Measurements from ENCODE around the gene KRT6B.
"Not testable (repeated sequence)": the region's sequence is repeated elsewhere in the genome, so short reads cannot be mapped to it uniquely, and the experiment has no call there.

The KRT6B gene

GRCh38 chr12:52464897-52465296, 13.0 kb upstream of the KRT6B start:
- no peak for DNase-seq

- DNase-seq: no peak
These were observed 9.7 kb upstream of the KRT6B start for GRCh38 chr12:52461693-52462092.

- DNase-seq: no peak
These were observed 6.9 kb upstream of the KRT6B start for GRCh38 chr12:52458861-52459260.

GRCh38 chr12:52455821-52456220, 3.9 kb upstream of the KRT6B start:
- DNase-seq: peak; percentile 14

GRCh38 chr12:52454411-52455201, 2.7 kb upstream of the KRT6B start:
- DNase-seq: peak; percentile 4

GRCh38 chr12:52448228-52448627, 3.7 kb downstream of the KRT6B start:
- DNase-seq: no peak

- not testable (repeated sequence) for DNase-seq
These were observed 4.8 kb downstream of the KRT6B start for GRCh38 chr12:52447196-52447595.

GRCh38 chr12:52446367-52447045, 5.4 kb downstream of the KRT6B start:
- DNase-seq: no peak

GRCh38 chr12:52445876-52446275, 6.1 kb downstream of the KRT6B start:
- DNase-seq: no peak

- DNase-seq: no peak
These were observed 7.0 kb downstream of the KRT6B start for GRCh38 chr12:52444647-52445595.

- no peak for DNase-seq
These were observed 8.0 kb downstream of the KRT6B start for GRCh38 chr12:52443966-52444365.

GRCh38 chr12:52442600-52443061, 9.3 kb downstream of the KRT6B start:
- no peak for DNase-seq

GRCh38 chr12:52441320-52441911, 10.5 kb downstream of the KRT6B start:
- no peak for DNase-seq

- no peak for DNase-seq
These were observed 11.1 kb downstream of the KRT6B start for GRCh38 chr12:52440821-52441319.

GRCh38 chr12:52439845-52440244, 12.1 kb downstream of the KRT6B start:
- no peak for DNase-seq

GRCh38 chr12:52439420-52439819, 12.5 kb downstream of the KRT6B start:
- DNase-seq: no peak

GRCh38 chr12:52438305-52439301, 13.3 kb downstream of the KRT6B start:
- no peak for DNase-seq

GRCh38 chr12:52437508-52437907, 14.4 kb downstream of the KRT6B start:
- no peak for DNase-seq

GRCh38 chr12:52436828-52437474, 15.0 kb downstream of the KRT6B start:
- no peak for DNase-seq

- DNase-seq: no peak
These were observed 15.7 kb downstream of the KRT6B start for GRCh38 chr12:52436000-52436827.
